ENCODE measurements around the gene NEK11. TPM values are rescaled to one million over a fixed set of nuclear protein-coding genes. Genes with fewer than 3 reads are reported as not detected.

The NEK11 gene, protein sequence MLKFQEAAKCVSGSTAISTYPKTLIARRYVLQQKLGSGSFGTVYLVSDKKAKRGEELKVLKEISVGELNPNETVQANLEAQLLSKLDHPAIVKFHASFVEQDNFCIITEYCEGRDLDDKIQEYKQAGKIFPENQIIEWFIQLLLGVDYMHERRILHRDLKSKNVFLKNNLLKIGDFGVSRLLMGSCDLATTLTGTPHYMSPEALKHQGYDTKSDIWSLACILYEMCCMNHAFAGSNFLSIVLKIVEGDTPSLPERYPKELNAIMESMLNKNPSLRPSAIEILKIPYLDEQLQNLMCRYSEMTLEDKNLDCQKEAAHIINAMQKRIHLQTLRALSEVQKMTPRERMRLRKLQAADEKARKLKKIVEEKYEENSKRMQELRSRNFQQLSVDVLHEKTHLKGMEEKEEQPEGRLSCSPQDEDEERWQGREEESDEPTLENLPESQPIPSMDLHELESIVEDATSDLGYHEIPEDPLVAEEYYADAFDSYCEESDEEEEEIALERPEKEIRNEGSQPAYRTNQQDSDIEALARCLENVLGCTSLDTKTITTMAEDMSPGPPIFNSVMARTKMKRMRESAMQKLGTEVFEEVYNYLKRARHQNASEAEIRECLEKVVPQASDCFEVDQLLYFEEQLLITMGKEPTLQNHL
- 10.2 TPM for total RNA-seq
- long read RNA-seq, partial matches to known transcripts: 0 of 24 reads
- long read RNA-seq, other reads (novel, unspliced or antisense): 20 of 24 reads

DNA sequence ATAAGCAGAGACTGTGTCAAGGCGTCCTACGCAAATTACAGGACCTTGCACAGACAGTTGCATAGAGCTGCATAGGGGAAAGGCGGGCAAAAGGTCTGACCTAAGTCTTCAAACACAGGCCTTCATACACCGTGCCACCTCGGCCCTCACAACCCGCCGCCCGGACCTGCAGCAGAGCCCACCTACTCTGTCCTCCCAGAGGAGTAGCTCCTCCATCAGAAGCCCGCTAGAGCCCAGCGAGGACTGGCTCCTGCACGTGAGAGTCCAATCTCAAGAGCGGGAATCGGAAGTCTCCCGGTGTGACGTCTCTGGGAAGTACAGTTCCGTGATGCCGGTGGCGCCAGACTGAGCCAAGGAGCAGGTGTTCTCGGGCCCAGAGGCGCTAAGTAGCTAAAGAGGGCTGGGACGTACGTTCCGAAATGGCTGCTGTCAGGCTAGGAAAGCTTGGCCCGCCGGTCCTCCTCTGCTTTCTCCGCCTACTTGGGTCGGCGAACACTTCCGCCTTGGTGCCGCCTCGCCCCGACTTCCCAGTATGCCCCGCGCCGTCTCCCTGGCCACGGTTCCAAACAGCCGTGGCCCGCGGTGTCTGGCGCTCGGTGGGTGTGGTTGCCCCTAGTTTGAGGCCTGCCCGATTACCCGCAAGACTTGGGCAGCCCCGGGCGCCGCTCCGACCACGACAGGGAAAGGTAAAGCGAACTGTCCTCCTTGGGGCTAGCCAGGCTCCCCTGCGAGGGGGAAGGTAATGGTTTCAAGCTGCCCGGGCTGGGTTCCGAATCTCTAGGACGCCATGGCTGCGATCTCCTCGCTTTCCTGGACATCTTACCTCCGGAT, at the start of gene NEK11, which contains the start of gene ASTE1:
Gene NEK11 (plus strand): TSS at position 557 of the 831 bp plus-strand sequence. CDS start 2,832 bp downstream, outside the sequence.
Gene ASTE1 (minus strand): TSS at position 505 of the 831 bp plus-strand sequence. CDS start 1,519 bp downstream, outside the sequence.
- ATAC-seq: peak; percentile 100
- H3K4me1 ChIP-seq: peaks cover 31% of the 10 kb centered on the region
- peak within 1 kb of the TSS; percentile 91 for H3K27ac ChIP-seq
- H3K36me3 ChIP-seq: peaks cover 5% of the 10 kb centered on the region
- intact Hi-C loops (cut with DNase I): no loop called here
- H3K4me3 ChIP-seq: peak within 1 kb of the TSS; percentile 72
- no peaks in the 10 kb centered on the region for H3K9me3 ChIP-seq
- TF ChIP-seq, protein P1, sequence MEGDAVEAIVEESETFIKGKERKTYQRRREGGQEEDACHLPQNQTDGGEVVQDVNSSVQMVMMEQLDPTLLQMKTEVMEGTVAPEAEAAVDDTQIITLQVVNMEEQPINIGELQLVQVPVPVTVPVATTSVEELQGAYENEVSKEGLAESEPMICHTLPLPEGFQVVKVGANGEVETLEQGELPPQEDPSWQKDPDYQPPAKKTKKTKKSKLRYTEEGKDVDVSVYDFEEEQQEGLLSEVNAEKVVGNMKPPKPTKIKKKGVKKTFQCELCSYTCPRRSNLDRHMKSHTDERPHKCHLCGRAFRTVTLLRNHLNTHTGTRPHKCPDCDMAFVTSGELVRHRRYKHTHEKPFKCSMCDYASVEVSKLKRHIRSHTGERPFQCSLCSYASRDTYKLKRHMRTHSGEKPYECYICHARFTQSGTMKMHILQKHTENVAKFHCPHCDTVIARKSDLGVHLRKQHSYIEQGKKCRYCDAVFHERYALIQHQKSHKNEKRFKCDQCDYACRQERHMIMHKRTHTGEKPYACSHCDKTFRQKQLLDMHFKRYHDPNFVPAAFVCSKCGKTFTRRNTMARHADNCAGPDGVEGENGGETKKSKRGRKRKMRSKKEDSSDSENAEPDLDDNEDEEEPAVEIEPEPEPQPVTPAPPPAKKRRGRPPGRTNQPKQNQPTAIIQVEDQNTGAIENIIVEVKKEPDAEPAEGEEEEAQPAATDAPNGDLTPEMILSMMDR (IDR thresholded peaks at IDR 0.05): no peak
- no peaks in the 10 kb centered on the region for H3K27me3 ChIP-seq (ENCODE audit: low read depth)
- peak; percentile 96 for DNase-seq

DNA sequence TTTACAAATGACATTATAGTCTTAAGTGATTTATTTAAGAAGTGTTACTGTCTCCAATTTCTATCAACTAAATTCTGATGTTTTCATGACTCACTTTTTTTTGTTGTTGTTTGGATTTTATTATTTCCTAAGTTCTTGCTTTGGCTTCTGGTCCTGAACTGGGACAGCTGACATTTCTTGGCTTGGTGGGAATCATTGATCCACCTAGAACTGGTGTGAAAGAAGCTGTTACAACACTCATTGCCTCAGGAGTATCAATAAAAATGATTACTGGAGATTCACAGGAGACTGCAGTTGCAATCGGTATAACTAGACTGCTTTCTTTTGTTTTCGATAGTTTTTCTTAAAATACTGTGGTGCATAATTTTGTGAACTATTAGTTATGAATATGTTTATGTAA, 47.6 kb upstream of the NEK11 start:
- Histone ChIP-seq H3K4me3 (no peak overlapping the region), H3K4me1 (no peaks in the 10 kb centered on the region), H3K27me3 (ENCODE audit: low read depth) (no peaks in the 10 kb centered on the region), H3K27ac (no peak overlapping the region), H3K9me3 (no peaks in the 10 kb centered on the region), H3K36me3 (peaks cover 58% of the 10 kb centered on the region)
- ATAC-seq (no peak), DNase-seq (no peak)
- TF ChIP-seq, protein P1 (IDR thresholded peaks at IDR 0.05): no peak
- intact Hi-C loops (cut with DNase I): no loop called here

DNA sequence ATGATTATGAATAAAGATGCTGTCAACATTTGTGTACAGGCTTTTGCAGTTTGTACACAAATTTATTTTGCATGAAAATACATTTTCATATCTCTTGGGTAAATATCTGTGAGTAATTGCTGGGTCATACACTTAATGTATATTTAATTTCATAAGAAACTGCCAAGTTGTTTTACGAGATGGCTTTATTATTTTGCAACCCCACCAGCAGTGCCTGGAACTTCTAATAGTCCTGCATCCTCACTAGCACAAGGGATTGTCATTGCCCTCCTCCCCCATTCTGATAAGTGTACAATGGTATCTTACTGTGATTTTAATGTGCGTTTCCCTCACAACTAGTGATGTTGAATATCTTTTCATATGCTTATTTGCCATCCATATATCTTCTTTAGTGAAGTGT, 45.2 kb upstream of the NEK11 start:
- TF ChIP-seq, protein P1 (IDR thresholded peaks at IDR 0.05): no peak
- H3K4me1 ChIP-seq: no peaks in the 10 kb centered on the region
- no peak overlapping the region for H3K4me3 ChIP-seq
- H3K27ac ChIP-seq: no peak overlapping the region
- intact Hi-C loops (cut with DNase I): no loop called here
- no peaks in the 10 kb centered on the region for H3K27me3 ChIP-seq (ENCODE audit: low read depth)
- H3K9me3 ChIP-seq: no peaks in the 10 kb centered on the region
- DNase-seq (no peak), ATAC-seq (no peak)
- peaks cover 36% of the 10 kb centered on the region for H3K36me3 ChIP-seq

DNA sequence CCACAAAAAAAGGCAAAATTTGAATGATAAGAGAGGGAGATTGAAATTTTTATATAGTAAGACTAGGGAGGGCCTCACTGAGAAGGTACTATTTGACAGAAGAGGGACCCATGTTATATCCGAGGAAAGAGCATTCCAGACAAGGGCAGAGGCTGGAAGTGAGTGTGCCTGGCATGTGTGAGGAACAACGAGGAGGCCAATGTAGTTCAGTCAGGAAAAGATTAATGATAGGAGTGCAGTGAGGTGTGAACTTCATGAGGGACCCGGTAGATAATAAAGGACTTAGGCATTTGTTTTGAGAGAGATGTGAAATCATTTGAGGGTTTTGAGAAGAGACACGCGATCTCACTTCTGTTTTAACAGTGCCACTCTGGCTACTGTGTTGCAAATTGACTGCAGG, 36.4 kb upstream of the NEK11 start:
- TF ChIP-seq, protein P1 (IDR thresholded peaks at IDR 0.05): no peak
- ATAC-seq (no peak), DNase-seq (no peak)
- intact Hi-C loops (cut with DNase I): no loop called here
- no peaks in the 10 kb centered on the region for H3K4me1 ChIP-seq
- no peaks in the 10 kb centered on the region for H3K9me3 ChIP-seq
- no peak overlapping the region for H3K4me3 ChIP-seq
- peaks cover 24% of the 10 kb centered on the region for H3K36me3 ChIP-seq
- H3K27ac ChIP-seq: no peak overlapping the region
- no peaks in the 10 kb centered on the region for H3K27me3 ChIP-seq (ENCODE audit: low read depth)

DNA sequence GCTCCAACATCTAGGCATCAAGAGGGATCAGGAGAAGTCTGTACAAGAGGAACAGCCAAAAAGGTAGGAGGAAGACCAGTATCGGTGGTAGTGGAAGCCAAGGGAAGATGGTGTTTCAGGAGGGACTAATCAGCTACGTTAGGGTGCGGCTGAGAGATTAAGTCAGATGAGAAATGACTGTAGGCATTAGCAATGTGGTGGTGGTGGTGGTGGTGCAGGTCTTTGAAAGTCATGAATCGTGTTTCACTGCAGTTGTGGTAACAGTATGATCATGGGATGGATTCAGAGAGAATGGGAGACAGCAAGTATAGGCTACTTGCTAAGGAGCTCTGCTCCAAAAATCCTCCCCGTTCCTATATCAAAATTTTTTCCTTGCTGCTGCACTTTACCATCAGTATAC, 35.6 kb upstream of the NEK11 start:
- ATAC-seq (no peak), DNase-seq (no peak)
- Histone ChIP-seq H3K27me3 (ENCODE audit: low read depth) (no peaks in the 10 kb centered on the region), H3K4me3 (no peak overlapping the region), H3K36me3 (peaks cover 33% of the 10 kb centered on the region), H3K4me1 (no peaks in the 10 kb centered on the region), H3K9me3 (no peaks in the 10 kb centered on the region), H3K27ac (no peak overlapping the region)
- intact Hi-C loops (cut with DNase I): no loop called here
- TF ChIP-seq, protein P1 (IDR thresholded peaks at IDR 0.05): no peak
